H9 (cell line): ENCODE data around the gene TBX1. TPM values are rescaled to one million over a fixed set of nuclear protein-coding genes. Genes with fewer than 3 reads are reported as not detected.

Experiments used
- DNase-seq: peaks from one replicate; pipeline ENCODE4 v3.0.0-alpha.2; 2017
- H2AFZ ChIP-seq: one replicate; pipeline ENCODE4 v1.6.1; 2013; ENCODE audit warnings: mild to moderate bottlenecking, low read length, control low read depth, moderate library complexity
- H2AK5ac ChIP-seq: 2 replicates; pipeline ENCODE4 v1.6.1; 2013; ENCODE audit warnings: low read length, control low read depth, mixed read lengths; ENCODE audit not compliant: insufficient read length
- H2BK120ac ChIP-seq: one replicate; pipeline ENCODE4 v1.6.1; 2013; ENCODE audit warnings: low read depth, mild to moderate bottlenecking, low read length, control low read depth, inconsistent platforms; ENCODE audit not compliant: poor library complexity, severe bottlenecking
- H2BK12ac ChIP-seq: 2 replicates; pipeline ENCODE4 v1.6.1; 2013; ENCODE audit warnings: low read length, control low read depth, mixed read lengths, low read depth; ENCODE audit not compliant: insufficient read length
- H2BK15ac ChIP-seq: 2 replicates; pipeline ENCODE4 v1.6.1; 2013; ENCODE audit warnings: low read depth, low read length, control low read depth
- H2BK20ac ChIP-seq: one replicate; pipeline ENCODE4 v1.6.1; 2013; ENCODE audit warnings: low read depth, mild to moderate bottlenecking, low read length, control low read depth, inconsistent platforms; ENCODE audit not compliant: poor library complexity, severe bottlenecking
- H2BK5ac ChIP-seq: 2 replicates; pipeline ENCODE4 v1.6.1; 2013; ENCODE audit warnings: low read length, control low read depth, mixed read lengths; ENCODE audit not compliant: insufficient read length
- H3K14ac ChIP-seq: 2 replicates; pipeline ENCODE4 v1.6.1; 2013; ENCODE audit warnings: low read length, control low read depth; ENCODE audit not compliant: insufficient read depth
- H3K18ac ChIP-seq: 2 replicates; pipeline ENCODE4 v1.6.1; 2013; ENCODE audit warnings: low read depth, mild to moderate bottlenecking, mixed read lengths, low read length, control low read depth; ENCODE audit not compliant: insufficient read length
- H3K23ac ChIP-seq: 2 replicates; pipeline ENCODE4 v1.6.1; 2013; ENCODE audit warnings: low read length, control low read depth, mixed read lengths, low read depth; ENCODE audit not compliant: insufficient read length
- H3K23me2 ChIP-seq: 2 replicates; pipeline ENCODE4 v1.6.1; 2013; ENCODE audit warnings: low read depth, mild to moderate bottlenecking, mixed read lengths, low read length, control low read depth; ENCODE audit not compliant: insufficient read length, poor library complexity, severe bottlenecking
- H3K27ac ChIP-seq: 2 replicates; pipeline ENCODE4 v1.5.1; 2013; ENCODE audit warnings: low read length, control low read depth, mixed read lengths, low read depth; ENCODE audit not compliant: insufficient read length
- H3K27me3 ChIP-seq: 2 replicates; pipeline ENCODE4 v1.6.1; 2013; ENCODE audit warnings: low read length, control low read depth, inconsistent platforms; ENCODE audit not compliant: insufficient read depth
- H3K4ac ChIP-seq: 2 replicates; pipeline ENCODE4 v1.6.1; 2013; ENCODE audit warnings: low read depth, mild to moderate bottlenecking, control low read depth, inconsistent platforms, low read length, moderate library complexity
- H3K4me1 ChIP-seq: 2 replicates; pipeline ENCODE4 v1.6.1; 2013; ENCODE audit warnings: low read length, control low read depth, inconsistent platforms; ENCODE audit not compliant: insufficient read depth
- H3K4me2 ChIP-seq: 2 replicates; pipeline ENCODE4 v1.6.1; 2013; ENCODE audit warnings: low read length, control low read depth, mixed read lengths; ENCODE audit not compliant: insufficient read length, insufficient read depth
- H3K56ac ChIP-seq: 2 replicates; pipeline ENCODE4 v1.6.1; 2013; ENCODE audit warnings: low read depth, mild to moderate bottlenecking, mixed read lengths, low read length, control low read depth; ENCODE audit not compliant: insufficient read length
- H3K79me1 ChIP-seq: 2 replicates; pipeline ENCODE4 v1.6.1; 2013; ENCODE audit warnings: low read depth, mild to moderate bottlenecking, moderate library complexity, low read length, control low read depth, inconsistent platforms; ENCODE audit not compliant: insufficient read depth, poor library complexity, severe bottlenecking
- H3K79me2 ChIP-seq: 2 replicates; pipeline ENCODE4 v1.6.1; 2013; ENCODE audit warnings: low read length, control low read depth, inconsistent platforms; ENCODE audit not compliant: insufficient read depth
- H3K9ac ChIP-seq: 2 replicates; pipeline ENCODE4 v1.6.1; 2013; ENCODE audit warnings: low read length, control low read depth, mixed read lengths; ENCODE audit not compliant: insufficient read length; ENCODE audit errors: extremely low read depth
- H3K9me3 ChIP-seq: one replicate; pipeline ENCODE4 v1.6.1; 2013; ENCODE audit warnings: low read depth, low read length, inconsistent platforms; ENCODE audit not compliant: control insufficient read depth
- H3T11ph ChIP-seq: one replicate; pipeline ENCODE4 v1.6.1; 2013; ENCODE audit warnings: mild to moderate bottlenecking, low read length, control low read depth, inconsistent platforms
- H4K20me1 ChIP-seq: one replicate; pipeline ENCODE4 v1.6.1; 2013; ENCODE audit not compliant: control insufficient read depth, insufficient read length, insufficient read depth
- H4K5ac ChIP-seq: 2 replicates; pipeline ENCODE4 v1.6.1; 2013; ENCODE audit warnings: low read depth, mild to moderate bottlenecking, mixed read lengths, low read length, control low read depth; ENCODE audit not compliant: insufficient read length
- H4K8ac ChIP-seq: replicated peaks from 2 replicates; pipeline ENCODE4 v1.6.1; 2013; ENCODE audit warnings: low read length, control low read depth, mixed read lengths, low read depth; ENCODE audit not compliant: insufficient read length
- H4K91ac ChIP-seq: 2 replicates; pipeline ENCODE4 v1.6.1; 2013; ENCODE audit warnings: low read depth, mild to moderate bottlenecking, moderate library complexity, mixed read lengths, low read length, control low read depth; ENCODE audit not compliant: insufficient read length
- H3K27ac Mint-ChIP-seq, 3 experiments: 2 replicates in 2 of 3; 3 replicates in 1 of 3; pipeline ENCODE4 v1.8.0; 2020 to 2021; ENCODE audit warnings: mixed read lengths in 3 of 3, mild to moderate bottlenecking in 1 of 3, moderate library complexity in 1 of 3
- H3K27me3 Mint-ChIP-seq: 2 replicates; pipeline ENCODE4 v1.8.0; 2021; ENCODE audit warnings: low read depth, mild to moderate bottlenecking, moderate library complexity, mixed read lengths
- H3K36me3 Mint-ChIP-seq, 3 experiments: 2 replicates in 2 of 3; 3 replicates in 1 of 3; pipeline ENCODE4 v1.8.0; 2020 to 2021; ENCODE audit warnings: low read depth in 3 of 3, mixed read lengths in 3 of 3; ENCODE audit not compliant: insufficient read depth in 1 of 3
- H3K4me1 Mint-ChIP-seq, 2 experiments: 2 replicates each; pipeline ENCODE4 v1.8.0; 2020; ENCODE audit warnings: mixed read lengths in 2 of 2
- H3K4me3 Mint-ChIP-seq, 2 experiments: 2 replicates in 1 of 2; 3 replicates in 1 of 2; pipeline ENCODE4 v1.8.0; 2020 to 2021; ENCODE audit warnings: mild to moderate bottlenecking in 2 of 2, mixed read lengths in 2 of 2, moderate library complexity in 1 of 2
- H3K9me3 Mint-ChIP-seq, 2 experiments: 2 replicates in 1 of 2; 3 replicates in 1 of 2; pipeline ENCODE4 v1.8.0; 2020; ENCODE audit warnings: mild to moderate bottlenecking in 2 of 2, mixed read lengths in 2 of 2, moderate library complexity in 1 of 2
- WGBS: extraction: QIAGEN DNeasy Blood & Tissue Kit; methylation state at CpG from one replicate; pipeline ENCODE4 v1.1.7; 2013; ENCODE audit warnings: missing lambda C conversion rate, low lambda C conversion rate, mixed read lengths; ENCODE audit not compliant: insufficient read length; ENCODE audit errors: extremely low coverage; 5-methylcytosine and 5-hydroxymethylcytosine counted together
- total RNA-seq: library from RNA; stranded (reverse); gene quantifications from 2 replicates; pipeline ENCODE4 v1.2.1, GENCODE V29; 2021
- TF ChIP-seq, protein P1 (sequence below): fragments of 200-600 bp; sonication (generic); conservative IDR thresholded peaks from 3 replicates; pipeline ENCODE4 v1.8.0; 2021; ENCODE audit warnings: antibody characterized with exemption, mild to moderate bottlenecking

TBX1 gene
- total RNA-seq, 1 experiment from 2014 or later, result 2.2 TPM

GRCh38 chr22:19809741-19810140 is 49.2 kb downstream of the TBX1 start:
- Mint-ChIP-seq H3K27ac (no peak overlapping the region), H3K9me3 (no peaks in the 10 kb centered on the region), H3K4me3 (no peak overlapping the region), H3K36me3 (peaks cover 0 to 12% (median 0%) of the 10 kb centered on the region in 3 experiments; a peak in 2 of 7 replicates), H3K4me1 (peaks cover 3 to 7% of the 10 kb centered on the region in 2 experiments; a peak in 2 of 4 replicates), H3K27me3 (no peaks in the 10 kb centered on the region)
- Histone ChIP-seq H3K23ac (no peak overlapping the region), H3K27ac (no peak overlapping the region), H3K9me3 (no peaks in the 10 kb centered on the region), H3K79me2 (no peaks in the 10 kb centered on the region), H3K27me3 (no peaks in the 10 kb centered on the region), H4K5ac (no peak overlapping the region), H2AK5ac (no peak overlapping the region), H2BK5ac (no peak overlapping the region), H3K4me2 (no peak overlapping the region), H3K18ac (no peak overlapping the region), H2AFZ (no peak overlapping the region), H3K4me1 (no peaks in the 10 kb centered on the region), H3K23me2 (no peaks in the 10 kb centered on the region), H3K4ac (no peak overlapping the region), H3K9ac (no peak overlapping the region), H2BK20ac (no peak overlapping the region), H3K56ac (no peak overlapping the region), H2BK120ac (no peak overlapping the region), H2BK12ac (no peak overlapping the region), H3K14ac (no peak overlapping the region), H3K79me1 (no peaks in the 10 kb centered on the region), H3T11ph (no peak overlapping the region), H4K91ac (no peak overlapping the region), H4K20me1 (no peaks in the 10 kb centered on the region), H2BK15ac (no peak overlapping the region), H4K8ac (no peak overlapping the region)
- TF ChIP-seq, protein P1, sequence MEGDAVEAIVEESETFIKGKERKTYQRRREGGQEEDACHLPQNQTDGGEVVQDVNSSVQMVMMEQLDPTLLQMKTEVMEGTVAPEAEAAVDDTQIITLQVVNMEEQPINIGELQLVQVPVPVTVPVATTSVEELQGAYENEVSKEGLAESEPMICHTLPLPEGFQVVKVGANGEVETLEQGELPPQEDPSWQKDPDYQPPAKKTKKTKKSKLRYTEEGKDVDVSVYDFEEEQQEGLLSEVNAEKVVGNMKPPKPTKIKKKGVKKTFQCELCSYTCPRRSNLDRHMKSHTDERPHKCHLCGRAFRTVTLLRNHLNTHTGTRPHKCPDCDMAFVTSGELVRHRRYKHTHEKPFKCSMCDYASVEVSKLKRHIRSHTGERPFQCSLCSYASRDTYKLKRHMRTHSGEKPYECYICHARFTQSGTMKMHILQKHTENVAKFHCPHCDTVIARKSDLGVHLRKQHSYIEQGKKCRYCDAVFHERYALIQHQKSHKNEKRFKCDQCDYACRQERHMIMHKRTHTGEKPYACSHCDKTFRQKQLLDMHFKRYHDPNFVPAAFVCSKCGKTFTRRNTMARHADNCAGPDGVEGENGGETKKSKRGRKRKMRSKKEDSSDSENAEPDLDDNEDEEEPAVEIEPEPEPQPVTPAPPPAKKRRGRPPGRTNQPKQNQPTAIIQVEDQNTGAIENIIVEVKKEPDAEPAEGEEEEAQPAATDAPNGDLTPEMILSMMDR, result no peak
- DNase-seq, result no peak
- WGBS, result no CpG with 5 or more reads among the region's 3 CpGs
